ENCODE measurements around the gene MCF2L.

MCF2L gene

GRCh38 chr13:112968910-112969691, at the start of gene MCF2L:
TSS of gene MCF2L (plus strand) at chr13:112969214. CDS start at chr13:112969380, 166 bp downstream.
- peak within 1 kb of the TSS; percentile 57; the same call in 1 of the 2 replicates for H3K4me3 ChIP-seq (ENCODE audit: low read length)
- no peak for TF ChIP-seq ZNF274 (IDR thresholded peaks at IDR 0.05; ENCODE audit: low read depth, low read length)

GRCh38 chr13:112923962-112924361, 45.1 kb upstream of the MCF2L start:
- no peak overlapping the region for H3K4me3 ChIP-seq (ENCODE audit: low read length)
- no peak for TF ChIP-seq ZNF274 (IDR thresholded peaks at IDR 0.05; ENCODE audit: low read depth, low read length)

- TF ChIP-seq ZNF274 (IDR thresholded peaks at IDR 0.05; ENCODE audit: low read depth, low read length): no peak
- H3K4me3 ChIP-seq (ENCODE audit: low read length): no peak overlapping the region
Measured at GRCh38 chr13:112924365-112924764, 44.6 kb upstream of the MCF2L start.

- no peak for TF ChIP-seq ZNF274 (IDR thresholded peaks at IDR 0.05; ENCODE audit: low read depth, low read length)
- no peak overlapping the region for H3K4me3 ChIP-seq (ENCODE audit: low read length)
Measured at GRCh38 chr13:112926003-112926402, 43.0 kb upstream of the MCF2L start.

GRCh38 chr13:112926993-112927392, 42.0 kb upstream of the MCF2L start:
- TF ChIP-seq ZNF274 (IDR thresholded peaks at IDR 0.05; ENCODE audit: low read depth, low read length): no peak
- no peak overlapping the region for H3K4me3 ChIP-seq (ENCODE audit: low read length)

- TF ChIP-seq ZNF274 (IDR thresholded peaks at IDR 0.05; ENCODE audit: low read depth, low read length): no peak
- no peak overlapping the region for H3K4me3 ChIP-seq (ENCODE audit: low read length)
Measured at GRCh38 chr13:112928020-112928971, 40.7 kb upstream of the MCF2L start.

- TF ChIP-seq ZNF274 (IDR thresholded peaks at IDR 0.05; ENCODE audit: low read depth, low read length): no peak
- no peak overlapping the region for H3K4me3 ChIP-seq (ENCODE audit: low read length)
Measured at GRCh38 chr13:112928972-112929782, 39.8 kb upstream of the MCF2L start.

- no peak overlapping the region for H3K4me3 ChIP-seq (ENCODE audit: low read length)
- no peak for TF ChIP-seq ZNF274 (IDR thresholded peaks at IDR 0.05; ENCODE audit: low read depth, low read length)
Measured at GRCh38 chr13:112929783-112930055, 39.3 kb upstream of the MCF2L start.

- no peak for TF ChIP-seq ZNF274 (IDR thresholded peaks at IDR 0.05; ENCODE audit: low read depth, low read length)
- H3K4me3 ChIP-seq (ENCODE audit: low read length): no peak overlapping the region
Measured at GRCh38 chr13:112930192-112930591, 38.8 kb upstream of the MCF2L start.

- no peak overlapping the region for H3K4me3 ChIP-seq (ENCODE audit: low read length)
Measured at GRCh38 chr13:112931028-112931934, 37.7 kb upstream of the MCF2L start.

GRCh38 chr13:112932971-112933370, 36.0 kb upstream of the MCF2L start:
- TF ChIP-seq ZNF274 (IDR thresholded peaks at IDR 0.05; ENCODE audit: low read depth, low read length): no peak
- no peak overlapping the region for H3K4me3 ChIP-seq (ENCODE audit: low read length)

More at GRCh38 chr13:112931028-112931934, 37.7 kb upstream of the MCF2L start:
- no peak for TF ChIP-seq ZNF274 (IDR thresholded peaks at IDR 0.05; ENCODE audit: low read depth, low read length)

GRCh38 chr13:112933649-112934048, 35.4 kb upstream of the MCF2L start:
- TF ChIP-seq ZNF274 (IDR thresholded peaks at IDR 0.05; ENCODE audit: low read depth, low read length): no peak
- H3K4me3 ChIP-seq (ENCODE audit: low read length): no peak overlapping the region

- no peak for TF ChIP-seq ZNF274 (IDR thresholded peaks at IDR 0.05; ENCODE audit: low read depth, low read length)
Measured at GRCh38 chr13:112934078-112934477, 34.9 kb upstream of the MCF2L start.

More at GRCh38 chr13:112934078-112934477, 34.9 kb upstream of the MCF2L start:
- no peak overlapping the region for H3K4me3 ChIP-seq (ENCODE audit: low read length)
